Ascending aorta (tissue), 2 donors: Measurements from ENCODE around the gene RANBP10. TPM values are rescaled to one million over a fixed set of nuclear protein-coding genes. Genes with fewer than 3 reads are reported as not detected.

Experiments
- DNase-seq, 2 donors: peaks; one replicate each; pipeline ENCODE4 v3.0.0-alpha.2; 2019; ENCODE audit warnings: low spot score in 2 of 2
- H3K27ac ChIP-seq, 2 donors: fragments of 200-600 bp; sonication (generic); one replicate each; pipeline ENCODE4 v1.5.1; 2016 to 2017; ENCODE audit warnings: mild to moderate bottlenecking in 1 of 2
- H3K27me3 ChIP-seq: fragments of 200-600 bp; sonication (generic); one replicate; pipeline ENCODE4 v1.5.1; 2017
- H3K36me3 ChIP-seq, 2 donors: fragments of 200-600 bp; sonication (generic); one replicate each; pipeline ENCODE4 v1.5.1; 2016
- H3K4me1 ChIP-seq, 2 donors: fragments of 200-600 bp; sonication (generic); one replicate each; pipeline ENCODE4 v1.5.1; 2016 to 2017; ENCODE audit warnings: mild to moderate bottlenecking in 1 of 2
- H3K4me3 ChIP-seq, 2 donors: fragments of 200-600 bp; sonication (generic); one replicate each; pipeline ENCODE4 v1.5.1; 2016 to 2017; ENCODE audit warnings: mild to moderate bottlenecking in 1 of 2
- H3K9me3 ChIP-seq, 2 donors: fragments of 200-600 bp; sonication (generic); one replicate each; pipeline ENCODE4 v1.5.1; 2016
- CTCF ChIP-seq, 3 experiments: fragments of 200-600 bp in 2 of 3; fragments of 450-650 bp in 1 of 3; sonication (generic) in 2 of 3; IDR thresholded peaks; one replicate each; pipeline ENCODE4 v1.5.1; 2016 to 2019; ENCODE audit warnings: antibody characterized with exemption in 3 of 3, mild to moderate bottlenecking in 1 of 3, moderate library complexity in 1 of 3
- intact Hi-C: fragments of 100-400 bp; cut with DNase I; formaldehyde crosslinking; loops from one replicate; pipeline ENCODE4 v1.15.1; 2023
- total RNA-seq: library from RNA; depleted of rRNA; stranded (reverse); fragments of >200 nt; gene quantifications from one replicate; pipeline ENCODE4 v1.1.0, GENCODE V29; 2016

Gene RANBP10
- total RNA-seq, 1 donor from 2014 or later: 50.0 TPM

GRCh38 chr16:67723151-67723910 is 83.0 kb downstream of the RANBP10 start:
- no peak for TF ChIP-seq CTCF (IDR thresholded peaks at IDR 0.05)
- intact Hi-C loops: loop anchor here (10.0 kb wide), 1 partner anchor 211 kb away; the partner anchor contains the start of genes CTRL and PSMB10
- no peak overlapping the region for H3K4me3 ChIP-seq
- no peaks in the 10 kb centered on the region for H3K9me3 ChIP-seq
- no peak for DNase-seq
- H3K4me1 ChIP-seq: peaks cover 0 to 10% of the 10 kb centered on the region in 2 donors
- H3K27me3 ChIP-seq: no peaks in the 10 kb centered on the region
- peaks cover 17 to 47% of the 10 kb centered on the region in 2 donors for H3K36me3 ChIP-seq
- no peak overlapping the region for H3K27ac ChIP-seq

GRCh38 chr16:67720236-67720635 is 86.1 kb downstream of the RANBP10 start:
- Histone ChIP-seq H3K27ac (peak overlapping the region; percentile 87 to 94), H3K4me1 (peaks cover 0 to 12% of the 10 kb centered on the region in 2 donors), H3K36me3 (peaks cover 4 to 23% of the 10 kb centered on the region in 2 donors), H3K27me3 (no peaks in the 10 kb centered on the region), H3K9me3 (no peaks in the 10 kb centered on the region), H3K4me3 (peak overlapping the region; percentile 87 to 99)
- DNase-seq: no peak
- no peak for TF ChIP-seq CTCF (IDR thresholded peaks at IDR 0.05)
- intact Hi-C loops: loop anchor here (10.0 kb wide), 1 partner anchor 215 kb away; the partner anchor contains the start of genes CTRL and PSMB10

- intact Hi-C loops: loop anchor here (2.0 to 10.0 kb wide), 6 partner anchors 59 to 239 kb away; partner anchors contain the start of genes ACD, ATP6V0D1, CTCF and CTRL
- Histone ChIP-seq H3K27me3 (no peaks in the 10 kb centered on the region), H3K36me3 (peaks cover 4 to 18% of the 10 kb centered on the region in 2 donors), H3K27ac (peak overlapping the region; percentile 87 to 94), H3K4me1 (peaks cover 0 to 12% of the 10 kb centered on the region in 2 donors), H3K9me3 (no peaks in the 10 kb centered on the region), H3K4me3 (peak overlapping the region; percentile 87 to 99)
- peak in 1 of 2 donors; percentile 68 for DNase-seq
- TF ChIP-seq CTCF (IDR thresholded peaks at IDR 0.05): no peak
Observed at GRCh38 chr16:67719778-67720144, 86.6 kb downstream of the RANBP10 start.

- Histone ChIP-seq H3K4me1 (peaks cover 0 to 12% of the 10 kb centered on the region in 2 donors), H3K36me3 (peaks cover 0 to 13% of the 10 kb centered on the region in 2 donors), H3K9me3 (no peaks in the 10 kb centered on the region), H3K27ac (peak within 1 kb of the TSS; percentile 87 to 94), H3K4me3 (peak within 1 kb of the TSS; percentile 87 to 99), H3K27me3 (no peaks in the 10 kb centered on the region)
- DNase-seq: peak; percentile 78 to 98
- intact Hi-C loops: loop anchor here (2.0 kb wide), 5 partner anchors 58 to 238 kb away; partner anchors contain the start of genes ACD, ATP6V0D1, CTCF and PARD6A
- no peak for TF ChIP-seq CTCF (IDR thresholded peaks at IDR 0.05)
Observed at GRCh38 chr16:67719048-67719777, 87.1 kb downstream of the RANBP10 start, which contains the start of gene GFOD2. TSS of gene GFOD2 (minus strand) at chr16:67719316. CDS start at chr16:67685715, 33,601 bp downstream.

GRCh38 chr16:67718668-67719047 is 87.7 kb downstream of the RANBP10 start:
- TF ChIP-seq CTCF (IDR thresholded peaks at IDR 0.05): no peak
- Histone ChIP-seq H3K4me3 (peak overlapping the region; percentile 87 to 99), H3K36me3 (peaks cover 0 to 7% of the 10 kb centered on the region in 2 donors), H3K4me1 (peaks cover 0 to 12% of the 10 kb centered on the region in 2 donors), H3K27me3 (no peaks in the 10 kb centered on the region), H3K9me3 (no peaks in the 10 kb centered on the region), H3K27ac (peak overlapping the region; percentile 87 to 94)
- intact Hi-C loops: loop anchor here (2.0 kb wide), 5 partner anchors 58 to 238 kb away; partner anchors contain the start of genes ACD, ATP6V0D1, CTCF and PARD6A
- DNase-seq: no peak
